ENCODE data around the gene SAMD1. TPM values are rescaled to one million over a fixed set of nuclear protein-coding genes. Genes with fewer than 3 reads are reported as not detected.
A peak's percentile ranks its signal among the peaks of the same experiment; 100 is the strongest.

Gene SAMD1
- total RNA-seq, 3 donors from 2014 or later (not counting 1 experiment from before 2014, with no cell fraction given) = 30.8 to 33.0 (median 30.9) TPM

DNA sequence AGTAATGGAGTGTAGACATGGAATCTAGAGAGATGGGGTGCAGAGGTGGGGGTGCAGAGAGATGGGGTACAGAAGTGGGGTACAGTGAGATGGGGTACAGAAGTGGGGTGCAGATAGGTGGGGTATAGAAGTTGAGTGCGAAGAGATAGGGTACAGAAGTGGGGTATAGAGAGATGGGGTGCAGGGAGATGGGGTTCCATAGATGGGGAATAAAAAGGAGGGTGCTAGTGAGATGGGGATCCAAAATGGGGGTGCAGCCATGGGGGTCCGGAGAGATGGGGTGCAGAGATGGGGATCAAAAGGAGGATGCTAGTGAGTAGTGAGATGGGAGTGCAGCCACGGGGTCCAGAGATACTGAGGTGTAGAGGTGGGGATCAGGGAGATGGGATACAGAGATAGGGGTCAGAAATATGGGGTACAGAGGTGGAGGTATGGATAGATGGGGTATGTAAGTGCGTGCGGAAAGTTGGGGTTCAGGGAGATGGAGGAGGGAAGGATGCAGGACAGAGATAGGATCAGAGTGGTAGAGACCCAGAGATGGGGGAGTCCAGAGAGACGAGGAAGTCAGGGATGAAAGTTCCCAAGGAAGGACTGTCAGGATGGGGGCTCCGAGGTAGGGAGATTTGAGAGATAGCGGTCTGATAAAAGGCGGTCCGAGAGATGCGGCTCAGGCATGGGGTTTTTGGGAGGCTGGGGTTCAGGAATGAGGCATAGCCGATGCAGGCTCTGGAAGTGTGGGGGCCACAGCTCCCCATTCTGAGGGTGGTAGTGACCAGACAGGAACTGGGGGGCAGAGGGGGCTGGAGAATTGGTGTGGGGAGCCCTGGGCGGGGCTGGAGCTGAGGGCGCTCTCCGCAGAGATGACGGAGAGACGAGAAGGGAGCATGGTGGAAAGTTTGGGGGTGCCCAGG lies 32.1 kb downstream of the SAMD1 start:
- H3K4me3 ChIP-seq (ENCODE audit: low read length) = no peak overlapping the region
- intact Hi-C loops (cut with micrococcal nuclease) = no loop called here
- H3K9me3 ChIP-seq (ENCODE audit: control insufficient read depth, insufficient read depth, low read length) = no peaks in the 10 kb centered on the region
- TF ChIP-seq, protein P1, sequence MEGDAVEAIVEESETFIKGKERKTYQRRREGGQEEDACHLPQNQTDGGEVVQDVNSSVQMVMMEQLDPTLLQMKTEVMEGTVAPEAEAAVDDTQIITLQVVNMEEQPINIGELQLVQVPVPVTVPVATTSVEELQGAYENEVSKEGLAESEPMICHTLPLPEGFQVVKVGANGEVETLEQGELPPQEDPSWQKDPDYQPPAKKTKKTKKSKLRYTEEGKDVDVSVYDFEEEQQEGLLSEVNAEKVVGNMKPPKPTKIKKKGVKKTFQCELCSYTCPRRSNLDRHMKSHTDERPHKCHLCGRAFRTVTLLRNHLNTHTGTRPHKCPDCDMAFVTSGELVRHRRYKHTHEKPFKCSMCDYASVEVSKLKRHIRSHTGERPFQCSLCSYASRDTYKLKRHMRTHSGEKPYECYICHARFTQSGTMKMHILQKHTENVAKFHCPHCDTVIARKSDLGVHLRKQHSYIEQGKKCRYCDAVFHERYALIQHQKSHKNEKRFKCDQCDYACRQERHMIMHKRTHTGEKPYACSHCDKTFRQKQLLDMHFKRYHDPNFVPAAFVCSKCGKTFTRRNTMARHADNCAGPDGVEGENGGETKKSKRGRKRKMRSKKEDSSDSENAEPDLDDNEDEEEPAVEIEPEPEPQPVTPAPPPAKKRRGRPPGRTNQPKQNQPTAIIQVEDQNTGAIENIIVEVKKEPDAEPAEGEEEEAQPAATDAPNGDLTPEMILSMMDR (IDR thresholded peaks at IDR 0.05) = no peak
- Mint-ChIP-seq H3K36me3 (no peaks in the 10 kb centered on the region), H3K4me1 (peaks cover 9 to 22% of the 10 kb centered on the region in 2 donors), H3K4me3 (peak overlapping the region; percentile 45), H3K27me3 (ENCODE audit: low read depth in 2 of 2) (peaks cover 20 to 30% of the 10 kb centered on the region in 2 donors), H3K27ac (peak overlapping the region in 1 of 2 donors; percentile 17), H3K9me3 (no peaks in the 10 kb centered on the region)
- H3K27me3 ChIP-seq (ENCODE audit: control insufficient read depth, insufficient read depth, low read length) = peaks cover 20% of the 10 kb centered on the region
- H3K27ac ChIP-seq (ENCODE audit: low read length) = no peak overlapping the region
- ATAC-seq = no peak
- no peaks in the 10 kb centered on the region for H3K36me3 ChIP-seq (ENCODE audit: control insufficient read depth, insufficient read depth, low read length)
- peaks cover 21% of the 10 kb centered on the region for H3K4me1 ChIP-seq (ENCODE audit: control insufficient read depth, insufficient read depth, low read length)
- WGBS (ENCODE audit: insufficient coverage) = 24% methylated on average over 17 of the region's 17 CpGs
- DNase-seq = no peak

DNA sequence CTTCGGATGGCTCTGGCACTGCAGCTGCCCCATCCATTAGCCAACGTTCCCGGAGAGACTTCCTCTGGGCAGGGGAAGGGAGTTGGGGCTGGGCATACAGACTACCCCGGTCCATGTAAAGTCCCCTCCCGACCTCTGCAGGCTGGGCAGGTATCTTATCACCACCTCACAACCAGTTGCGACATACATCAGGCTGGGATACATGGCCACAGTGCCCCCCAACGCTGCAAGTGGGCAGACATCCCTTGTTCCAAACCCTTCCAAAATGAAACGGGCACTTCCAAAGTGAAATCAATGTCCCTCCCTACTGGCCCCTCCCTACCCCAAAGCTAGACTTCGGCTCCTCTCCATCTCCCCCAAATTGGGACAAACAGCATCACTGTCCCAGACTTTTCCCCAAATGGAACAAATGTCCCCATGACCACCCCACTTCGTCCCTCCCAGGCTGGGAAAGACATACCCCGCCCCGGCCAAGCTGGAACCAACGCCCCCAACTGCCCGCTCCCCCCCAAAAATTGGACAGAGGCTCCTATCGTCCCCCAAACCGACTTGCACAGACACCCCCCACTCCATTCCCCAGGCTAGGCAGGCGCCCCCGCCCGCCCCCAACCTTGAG lies 33.7 kb downstream of the SAMD1 start:
- 42% methylated on average over 19 of the region's 19 CpGs for WGBS (ENCODE audit: insufficient coverage)
- H3K27me3 ChIP-seq (ENCODE audit: control insufficient read depth, insufficient read depth, low read length) = peaks cover 20% of the 10 kb centered on the region

DNA sequence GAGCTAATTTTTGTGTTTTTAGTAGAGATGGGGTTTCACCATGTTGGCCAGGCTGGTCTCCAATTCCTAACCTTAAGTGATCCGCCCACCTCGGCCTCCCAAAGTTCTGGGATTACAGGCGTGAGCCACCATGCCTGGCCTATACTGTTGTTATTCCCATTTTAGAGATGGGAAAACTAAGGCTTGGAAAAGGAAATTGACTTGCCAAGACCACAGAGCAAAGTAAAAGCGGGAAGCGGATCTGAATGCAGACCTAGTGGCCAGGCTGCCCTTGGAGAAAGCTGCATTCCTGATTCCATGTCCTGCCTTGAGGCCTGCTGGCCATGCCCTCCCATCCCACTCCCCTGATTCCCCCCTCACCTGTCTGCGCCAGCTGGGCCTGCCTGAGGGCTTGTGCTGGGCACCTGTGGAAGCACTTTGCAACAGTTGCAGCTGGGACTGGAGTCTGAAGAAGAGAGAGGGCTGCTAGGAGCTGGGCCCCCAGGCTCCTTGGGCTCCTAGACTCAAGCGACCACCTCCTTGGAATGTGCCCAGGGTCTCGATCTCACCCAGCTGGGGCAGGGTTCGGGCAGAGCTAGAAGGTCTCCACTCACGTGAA lies 34.4 kb downstream of the SAMD1 start:
- H3K27ac ChIP-seq (ENCODE audit: low read length) = no peak overlapping the region
- intact Hi-C loops (cut with micrococcal nuclease) = no loop called here
- H3K4me1 Mint-ChIP-seq = peaks cover 9 to 22% of the 10 kb centered on the region in 2 donors
- no peak overlapping the region for H3K4me3 Mint-ChIP-seq
- DNase-seq = no peak
- ATAC-seq = no peak
- H3K9me3 Mint-ChIP-seq = no peaks in the 10 kb centered on the region
- H3K36me3 Mint-ChIP-seq = no peaks in the 10 kb centered on the region
- no peak overlapping the region for H3K27ac Mint-ChIP-seq
- TF ChIP-seq, protein P1 (IDR thresholded peaks at IDR 0.05) = no peak
- H3K9me3 ChIP-seq (ENCODE audit: control insufficient read depth, insufficient read depth, low read length) = no peaks in the 10 kb centered on the region
- H3K36me3 ChIP-seq (ENCODE audit: control insufficient read depth, insufficient read depth, low read length) = peaks cover 16% of the 10 kb centered on the region
- H3K4me1 ChIP-seq (ENCODE audit: control insufficient read depth, insufficient read depth, low read length) = peaks cover 21% of the 10 kb centered on the region
- peaks cover 18% of the 10 kb centered on the region for H3K27me3 ChIP-seq (ENCODE audit: control insufficient read depth, insufficient read depth, low read length)
- no peak overlapping the region for H3K4me3 ChIP-seq (ENCODE audit: low read length)
- peaks cover 20 to 25% of the 10 kb centered on the region in 2 donors for H3K27me3 Mint-ChIP-seq (ENCODE audit: low read depth in 2 of 2)
- WGBS (ENCODE audit: insufficient coverage) = 94% methylated on average over 10 of the region's 10 CpGs

More for the DNA sequence above, 33.7 kb downstream of the SAMD1 start:
- Mint-ChIP-seq H3K27me3 (ENCODE audit: low read depth in 2 of 2) (peaks cover 20 to 30% of the 10 kb centered on the region in 2 donors), H3K36me3 (no peaks in the 10 kb centered on the region), H3K27ac (no peak overlapping the region), H3K4me3 (peak overlapping the region; percentile 31), H3K4me1 (peaks cover 9 to 22% of the 10 kb centered on the region in 2 donors), H3K9me3 (no peaks in the 10 kb centered on the region)
- Histone ChIP-seq H3K36me3 (ENCODE audit: control insufficient read depth, insufficient read depth, low read length) (peaks cover 10% of the 10 kb centered on the region), H3K4me1 (ENCODE audit: control insufficient read depth, insufficient read depth, low read length) (peaks cover 21% of the 10 kb centered on the region), H3K27ac (ENCODE audit: low read length) (no peak overlapping the region), H3K9me3 (ENCODE audit: control insufficient read depth, insufficient read depth, low read length) (no peaks in the 10 kb centered on the region), H3K4me3 (ENCODE audit: low read length) (no peak overlapping the region)
- intact Hi-C loops (cut with micrococcal nuclease) = no loop called here
- TF ChIP-seq, protein P1 (IDR thresholded peaks at IDR 0.05) = no peak
- no peak for ATAC-seq
- no peak for DNase-seq
